MCF 10A (cell line): Measurements from ENCODE around the gene MAPK13. TPM values are rescaled to one million over a fixed set of nuclear protein-coding genes. Genes with fewer than 3 reads are reported as not detected.

ENCODE experiments used
- BruUV-seq: library from RNA; stranded (reverse); fragments of 400-500 nt; replicated peaks from 2 replicates; lab custom pipeline; 2021; lab: Mats Ljungman, UMichigan
- CTCF ChIA-PET: fragments of 300-600 bp; sonication (Branson Sonifier 250); formaldehyde crosslinking; extraction: SDS; loops from one replicate; lab custom pipeline; 2021; ENCODE audit warnings: antibody characterized with exemption, inconsistent platforms; lab: Yijun Ruan, JAX
- POLR2A ChIA-PET: fragments of 300-600, 350-650 bp; sonication (Branson Sonifier 250); formaldehyde crosslinking; extraction: SDS; loops from one replicate; lab custom pipeline; 2020; ENCODE audit warnings: antibody characterized with exemption, inconsistent platforms; lab: Yijun Ruan, JAX
- DNase-seq: peaks from one replicate; pipeline ENCODE4 v3.0.0-alpha.2; 2018; ENCODE audit not compliant: unreplicated experiment
- H3K27ac Mint-ChIP-seq: one replicate; pipeline ENCODE4 v1.8.0; 2022; ENCODE audit warnings: mild to moderate bottlenecking, low read depth, mixed read lengths; ENCODE audit not compliant: unreplicated experiment
- H3K27me3 Mint-ChIP-seq: one replicate; pipeline ENCODE4 v1.8.0; 2022; ENCODE audit warnings: mixed read lengths; ENCODE audit not compliant: insufficient read depth, unreplicated experiment
- H3K36me3 Mint-ChIP-seq: one replicate; pipeline ENCODE4 v1.8.0; 2022; ENCODE audit warnings: mild to moderate bottlenecking, moderate library complexity, mixed read lengths; ENCODE audit not compliant: insufficient read depth, unreplicated experiment
- H3K4me1 Mint-ChIP-seq: one replicate; pipeline ENCODE4 v1.8.0; 2022; ENCODE audit warnings: mixed read lengths; ENCODE audit not compliant: insufficient read depth, unreplicated experiment
- H3K4me3 Mint-ChIP-seq: one replicate; pipeline ENCODE4 v1.8.0; 2022; ENCODE audit warnings: mild to moderate bottlenecking, moderate library complexity, mixed read lengths; ENCODE audit not compliant: unreplicated experiment
- H3K9me3 Mint-ChIP-seq: one replicate; pipeline ENCODE4 v1.8.0; 2022; ENCODE audit warnings: mixed read lengths; ENCODE audit not compliant: unreplicated experiment
- CTCF ChIP-seq: fragments of 200-600 bp; IDR thresholded peaks from one replicate; pipeline ENCODE4 v1.8.0; 2022; ENCODE audit warnings: antibody characterized with exemption, mild to moderate bottlenecking; ENCODE audit not compliant: unreplicated experiment
- intact Hi-C: fragments of 100-400 bp; cut with micrococcal nuclease; formaldehyde crosslinking; loops from 2 replicates; pipeline ENCODE4 v1.14.1; 2022
- total RNA-seq: library from RNA; stranded (reverse); gene quantifications from 2 replicates; pipeline ENCODE4 v1.2.3, GENCODE V29; 2022

Gene MAPK13
- total RNA-seq, 1 experiment from 2014 or later, result 5.5 TPM

- no peaks in the 10 kb centered on the region for H3K27me3 Mint-ChIP-seq
- ChIA-PET POLR2A (interaction anchor here (1.6 kb wide), 1 partner anchor 14 kb away, joined by 3 read pairs; no protein-coding TSS in a partner anchor), CTCF (no interaction called here)
- no peak for TF ChIP-seq CTCF
- H3K36me3 Mint-ChIP-seq, result no peaks in the 10 kb centered on the region
- no peaks in the 10 kb centered on the region for H3K9me3 Mint-ChIP-seq
- intact Hi-C loops, result no loop called here
- BruUV-seq, result no TSS peak
- no peaks in the 10 kb centered on the region for H3K4me1 Mint-ChIP-seq
- H3K4me3 Mint-ChIP-seq, result no peak overlapping the region
- H3K27ac Mint-ChIP-seq, result no peak overlapping the region
- DNase-seq, result no peak
Observed at GRCh38 chr6:36169023-36170007, 39.0 kb downstream of the MAPK13 start.

GRCh38 chr6:36170704-36171103, 40.4 kb downstream of the MAPK13 start:
- Mint-ChIP-seq H3K4me1 (no peaks in the 10 kb centered on the region), H3K4me3 (no peak overlapping the region), H3K27ac (no peak overlapping the region), H3K9me3 (no peaks in the 10 kb centered on the region), H3K36me3 (no peaks in the 10 kb centered on the region), H3K27me3 (no peaks in the 10 kb centered on the region)
- POLR2A ChIA-PET, result interaction anchor here (0.7 kb wide), 1 partner anchor 252 kb away, joined by 3 read pairs; no protein-coding TSS in a partner anchor
- intact Hi-C loops, result no loop called here
- no TSS peak for BruUV-seq
- CTCF ChIA-PET, result interaction anchor here (0.6 to 0.8 kb wide), 2 partner anchors 72 to 139 kb away, joined by 3 to 6 read pairs; no protein-coding TSS in a partner anchor
- DNase-seq, result no peak
- TF ChIP-seq CTCF, result no peak

GRCh38 chr6:36171573-36171972, 41.3 kb downstream of the MAPK13 start:
- TF ChIP-seq CTCF, result no peak
- Mint-ChIP-seq H3K36me3 (no peaks in the 10 kb centered on the region), H3K27me3 (no peaks in the 10 kb centered on the region), H3K27ac (no peak overlapping the region), H3K4me1 (no peaks in the 10 kb centered on the region), H3K9me3 (no peaks in the 10 kb centered on the region), H3K4me3 (no peak overlapping the region)
- CTCF ChIA-PET, result interaction anchor here (0.7 kb wide), 2 partner anchors 11 to 45 kb away, joined by 4 read pairs; no protein-coding TSS in a partner anchor
- intact Hi-C loops, result no loop called here
- BruUV-seq, result no TSS peak
- POLR2A ChIA-PET, result interaction anchor here (0.7 kb wide), 1 partner anchor 252 kb away, joined by 3 read pairs; no protein-coding TSS in a partner anchor
- no peak for DNase-seq

- TF ChIP-seq CTCF, result no peak
- intact Hi-C loops, result no loop called here
- no peaks in the 10 kb centered on the region for H3K36me3 Mint-ChIP-seq
- no TSS peak for BruUV-seq
- CTCF ChIA-PET, result no interaction called here
- POLR2A ChIA-PET, result no interaction called here
- no peak overlapping the region for H3K4me3 Mint-ChIP-seq
- no peaks in the 10 kb centered on the region for H3K4me1 Mint-ChIP-seq
- DNase-seq, result no peak
- H3K9me3 Mint-ChIP-seq, result no peaks in the 10 kb centered on the region
- peaks cover 21% of the 10 kb centered on the region for H3K27me3 Mint-ChIP-seq
- no peak overlapping the region for H3K27ac Mint-ChIP-seq
Observed at GRCh38 chr6:36177166-36177565, 46.9 kb downstream of the MAPK13 start.
